Measurements from ENCODE around the gene CAMK2G. TPM values are rescaled to one million over a fixed set of nuclear protein-coding genes. Genes with fewer than 3 reads are reported as not detected.
A peak's percentile ranks its signal among the peaks of the same experiment; 100 is the strongest.

The CAMK2G gene
- total RNA-seq, 3 donors from 2014 or later (not counting 1 experiment from before 2014, with no cell fraction given), result 53.6 to 73.8 (median 62.3) TPM

DNA sequence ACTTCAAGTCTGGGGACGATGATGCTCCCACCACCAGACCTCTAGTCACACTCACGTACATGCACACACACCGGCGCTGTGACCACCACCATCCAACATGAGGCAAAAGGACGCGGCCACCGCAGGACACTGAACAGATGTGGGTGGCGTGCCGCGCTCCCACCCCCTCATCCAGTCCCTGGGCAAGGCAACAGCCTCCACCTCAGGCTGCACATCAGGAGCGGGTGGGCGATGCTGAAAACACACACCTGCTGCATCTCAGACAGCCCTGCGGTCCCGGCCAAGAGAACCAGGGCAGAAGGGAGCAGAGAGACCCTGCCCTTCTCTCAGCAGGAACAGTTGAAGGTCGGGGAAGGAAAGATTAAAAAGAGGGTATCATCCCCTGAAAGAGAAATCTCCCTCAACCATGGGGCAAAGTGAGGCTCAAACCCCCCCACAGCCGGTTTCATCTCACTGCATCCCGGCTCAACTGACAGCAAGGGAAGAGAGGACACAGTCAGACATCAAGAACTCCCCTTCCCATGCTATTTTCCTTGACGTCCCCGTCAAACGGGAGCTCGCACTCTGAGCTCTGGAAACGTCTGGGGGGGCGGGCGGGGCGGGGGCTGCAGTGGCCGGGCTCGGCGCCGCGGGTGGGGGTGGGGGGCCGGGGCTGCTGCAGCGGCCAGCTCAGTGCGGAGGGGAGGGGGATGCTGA is 1.1 kb downstream of the CAMK2G start:
- 40% methylated on average over 28 of the region's 33 CpGs for WGBS (ENCODE audit: insufficient coverage)
- DNase-seq, result no peak
- Mint-ChIP-seq H3K27ac (peak overlapping the region; percentile 50 to 73), H3K27me3 (ENCODE audit: low read depth in 2 of 2) (peaks cover 0 to 5% of the 10 kb centered on the region in 2 donors), H3K4me3 (peak overlapping the region; percentile 83), H3K36me3 (no peaks in the 10 kb centered on the region), H3K9me3 (no peaks in the 10 kb centered on the region), H3K4me1 (peaks cover 50 to 57% of the 10 kb centered on the region in 2 donors)
- H3K9me3 ChIP-seq (ENCODE audit: control insufficient read depth, insufficient read depth, low read length), result no peaks in the 10 kb centered on the region
- H3K4me1 ChIP-seq (ENCODE audit: control insufficient read depth, insufficient read depth, low read length), result peaks cover 53% of the 10 kb centered on the region
- H3K27ac ChIP-seq (ENCODE audit: low read length), result no peak overlapping the region
- peak overlapping the region; percentile 25 for H3K4me3 ChIP-seq (ENCODE audit: low read length)
- ATAC-seq, result no peak
- H3K36me3 ChIP-seq (ENCODE audit: control insufficient read depth, insufficient read depth, low read length), result peaks cover 20% of the 10 kb centered on the region
- TF ChIP-seq, protein P1, sequence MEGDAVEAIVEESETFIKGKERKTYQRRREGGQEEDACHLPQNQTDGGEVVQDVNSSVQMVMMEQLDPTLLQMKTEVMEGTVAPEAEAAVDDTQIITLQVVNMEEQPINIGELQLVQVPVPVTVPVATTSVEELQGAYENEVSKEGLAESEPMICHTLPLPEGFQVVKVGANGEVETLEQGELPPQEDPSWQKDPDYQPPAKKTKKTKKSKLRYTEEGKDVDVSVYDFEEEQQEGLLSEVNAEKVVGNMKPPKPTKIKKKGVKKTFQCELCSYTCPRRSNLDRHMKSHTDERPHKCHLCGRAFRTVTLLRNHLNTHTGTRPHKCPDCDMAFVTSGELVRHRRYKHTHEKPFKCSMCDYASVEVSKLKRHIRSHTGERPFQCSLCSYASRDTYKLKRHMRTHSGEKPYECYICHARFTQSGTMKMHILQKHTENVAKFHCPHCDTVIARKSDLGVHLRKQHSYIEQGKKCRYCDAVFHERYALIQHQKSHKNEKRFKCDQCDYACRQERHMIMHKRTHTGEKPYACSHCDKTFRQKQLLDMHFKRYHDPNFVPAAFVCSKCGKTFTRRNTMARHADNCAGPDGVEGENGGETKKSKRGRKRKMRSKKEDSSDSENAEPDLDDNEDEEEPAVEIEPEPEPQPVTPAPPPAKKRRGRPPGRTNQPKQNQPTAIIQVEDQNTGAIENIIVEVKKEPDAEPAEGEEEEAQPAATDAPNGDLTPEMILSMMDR (IDR thresholded peaks at IDR 0.05), result no peak
- intact Hi-C loops (cut with micrococcal nuclease), result loop anchor here (10.0 kb wide), 1 partner anchor 378 kb away; the partner anchor contains the start of gene PPP3CB
- H3K27me3 ChIP-seq (ENCODE audit: control insufficient read depth, insufficient read depth, low read length), result no peaks in the 10 kb centered on the region

GRCh38 chr10:73872190-73872710 is 2.1 kb downstream of the CAMK2G start:
- intact Hi-C loops (cut with micrococcal nuclease), result loop anchor here (10.0 kb wide), 1 partner anchor 377 kb away; the partner anchor contains the start of gene PPP3CB
- Histone ChIP-seq H3K27ac (ENCODE audit: low read length) (no peak overlapping the region), H3K4me3 (ENCODE audit: low read length) (no peak overlapping the region), H3K9me3 (ENCODE audit: control insufficient read depth, insufficient read depth, low read length) (no peaks in the 10 kb centered on the region), H3K36me3 (ENCODE audit: control insufficient read depth, insufficient read depth, low read length) (peaks cover 24% of the 10 kb centered on the region), H3K27me3 (ENCODE audit: control insufficient read depth, insufficient read depth, low read length) (no peaks in the 10 kb centered on the region), H3K4me1 (ENCODE audit: control insufficient read depth, insufficient read depth, low read length) (peaks cover 64% of the 10 kb centered on the region)
- TF ChIP-seq, protein P1 (IDR thresholded peaks at IDR 0.05), result no peak
- Mint-ChIP-seq H3K4me1 (peaks cover 50 to 56% of the 10 kb centered on the region in 2 donors), H3K36me3 (no peaks in the 10 kb centered on the region), H3K27me3 (ENCODE audit: low read depth in 2 of 2) (no peaks in the 10 kb centered on the region), H3K27ac (peak overlapping the region; percentile 62 to 73), H3K4me3 (peak overlapping the region; percentile 83), H3K9me3 (no peaks in the 10 kb centered on the region)
- ATAC-seq, result no peak
- no peak for DNase-seq
- 71% methylated on average over 5 of the region's 5 CpGs for WGBS (ENCODE audit: insufficient coverage)

DNA sequence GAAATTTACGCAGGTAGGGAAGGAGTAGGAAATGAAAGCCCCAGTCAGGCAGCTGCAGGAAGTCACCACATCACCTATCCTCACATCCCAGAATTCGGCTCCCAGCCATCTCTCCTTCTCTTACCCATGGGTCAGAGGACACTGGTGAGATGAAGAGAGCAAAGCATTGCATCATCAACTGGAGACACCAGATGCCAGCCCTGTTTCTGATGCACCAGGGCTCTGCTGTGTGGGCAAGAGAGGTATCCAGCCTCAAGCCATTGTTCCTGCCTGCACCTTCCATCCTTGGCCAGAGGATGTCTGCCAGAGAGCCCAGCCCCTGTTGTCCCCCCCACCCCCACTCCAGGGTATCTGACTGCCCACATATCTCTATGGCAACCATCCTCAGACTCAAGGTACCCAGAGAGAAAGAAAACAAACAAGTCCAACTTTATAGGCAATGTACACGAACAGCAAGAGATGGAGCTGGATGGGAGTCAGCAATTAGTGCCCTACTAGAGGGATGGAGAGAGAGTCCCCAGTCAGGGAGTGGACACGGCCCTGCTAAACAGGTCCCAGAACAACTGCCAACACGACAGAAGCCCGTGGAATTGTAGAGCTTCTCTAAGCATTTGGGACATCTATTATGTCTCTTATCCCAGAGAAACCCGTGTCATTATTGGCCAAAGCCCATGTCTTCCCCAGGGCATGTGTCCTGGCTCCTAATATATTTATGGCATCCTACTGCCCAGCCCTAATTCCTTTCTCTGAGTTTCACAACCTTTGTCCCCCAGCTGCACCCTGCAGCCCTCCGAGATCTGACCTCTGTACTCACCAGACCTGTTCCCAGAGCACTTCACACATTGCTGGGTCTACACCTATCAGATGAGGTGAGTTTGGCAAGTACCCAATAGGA is 2.8 kb downstream of the CAMK2G start:
- Histone ChIP-seq H3K4me1 (ENCODE audit: control insufficient read depth, insufficient read depth, low read length) (peaks cover 71% of the 10 kb centered on the region), H3K9me3 (ENCODE audit: control insufficient read depth, insufficient read depth, low read length) (no peaks in the 10 kb centered on the region), H3K4me3 (ENCODE audit: low read length) (no peak overlapping the region), H3K27ac (ENCODE audit: low read length) (no peak overlapping the region), H3K27me3 (ENCODE audit: control insufficient read depth, insufficient read depth, low read length) (no peaks in the 10 kb centered on the region), H3K36me3 (ENCODE audit: control insufficient read depth, insufficient read depth, low read length) (peaks cover 24% of the 10 kb centered on the region)
- peak overlapping the region; percentile 62 to 73 for H3K27ac Mint-ChIP-seq
- DNase-seq, result no peak
- no peak for ATAC-seq
- no peaks in the 10 kb centered on the region for H3K9me3 Mint-ChIP-seq
- intact Hi-C loops (cut with micrococcal nuclease), result loop anchor here (10.0 kb wide), 1 partner anchor 377 kb away; the partner anchor contains the start of gene PPP3CB
- WGBS (ENCODE audit: insufficient coverage), result 93% methylated on average over 6 of the region's 8 CpGs
- H3K4me1 Mint-ChIP-seq, result peaks cover 55 to 63% of the 10 kb centered on the region in 2 donors
- no peaks in the 10 kb centered on the region for H3K36me3 Mint-ChIP-seq
- TF ChIP-seq, protein P1 (IDR thresholded peaks at IDR 0.05), result no peak
- no peaks in the 10 kb centered on the region for H3K27me3 Mint-ChIP-seq (ENCODE audit: low read depth in 2 of 2)
- H3K4me3 Mint-ChIP-seq, result peak overlapping the region; percentile 83
